Neural progenitor cell (in vitro differentiated cells): Measurements from ENCODE around the gene SETD3. TPM values are rescaled to one million over a fixed set of nuclear protein-coding genes. Genes with fewer than 3 reads are reported as not detected.

Experiments used
- DNase-seq: peaks from one replicate; pipeline ENCODE4 v3.0.0-alpha.2; 2016; ENCODE audit warnings: low spot score
- H2AFZ ChIP-seq: fragments of 200-600 bp; sonication (generic); replicated peaks from 2 replicates; pipeline ENCODE4 v1.6.1; 2016; ENCODE audit warnings: antibody characterized with exemption
- H3F3A ChIP-seq: fragments of 200-600 bp; sonication (generic); 2 replicates; pipeline ENCODE4 v1.6.1; 2016; ENCODE audit warnings: antibody characterized with exemption, low read depth
- H3K27ac ChIP-seq: fragments of 200-600 bp; sonication (generic); 2 replicates; pipeline ENCODE4 v1.5.1; 2016; ENCODE audit warnings: mild to moderate bottlenecking
- H3K27me3 ChIP-seq: fragments of 200-600 bp; sonication (generic); 2 replicates; pipeline ENCODE4 v1.6.1; 2016; ENCODE audit warnings: mild to moderate bottlenecking, moderate library complexity
- H3K36me3 ChIP-seq: fragments of 200-600 bp; sonication (generic); 2 replicates; pipeline ENCODE4 v1.5.1; 2016
- H3K4me1 ChIP-seq: fragments of 200-600 bp; sonication (generic); 2 replicates; pipeline ENCODE4 v1.6.1; 2016; ENCODE audit warnings: mixed run types
- H3K4me2 ChIP-seq: fragments of 200-600 bp; sonication (generic); 2 replicates; pipeline ENCODE4 v1.6.1; 2016
- H3K4me3 ChIP-seq: fragments of 200-600 bp; sonication (generic); 2 replicates; pipeline ENCODE4 v1.5.1; 2016
- H3K79me2 ChIP-seq: fragments of 200-600 bp; sonication (generic); 2 replicates; pipeline ENCODE4 v1.6.1; 2016; ENCODE audit warnings: low read depth
- H3K9ac ChIP-seq: fragments of 200-600 bp; sonication (generic); 2 replicates; pipeline ENCODE4 v1.6.1; 2016
- H3K9me3 ChIP-seq: fragments of 200-600 bp; sonication (generic); 2 replicates; pipeline ENCODE4 v1.5.1; 2016; ENCODE audit warnings: low read depth
- H4K20me1 ChIP-seq: fragments of 200-600 bp; sonication (generic); 2 replicates; pipeline ENCODE4 v1.6.1; 2016; ENCODE audit warnings: low read depth
- H3K27ac Mint-ChIP-seq: 3 replicates; pipeline ENCODE4 v1.8.0; 2021; ENCODE audit warnings: mixed read lengths
- H3K27me3 Mint-ChIP-seq: 2 replicates; pipeline ENCODE4 v1.8.0; 2022; ENCODE audit warnings: low read depth, mild to moderate bottlenecking, inconsistent platforms, moderate library complexity, mixed read lengths; ENCODE audit not compliant: insufficient read depth
- H3K36me3 Mint-ChIP-seq: 3 replicates; pipeline ENCODE4 v1.8.0; 2021; ENCODE audit warnings: mixed read lengths
- H3K4me1 Mint-ChIP-seq: 3 replicates; pipeline ENCODE4 v1.8.0; 2021; ENCODE audit warnings: mixed read lengths
- H3K4me3 Mint-ChIP-seq: 3 replicates; pipeline ENCODE4 v1.8.0; 2021; ENCODE audit warnings: mild to moderate bottlenecking, moderate library complexity, mixed read lengths
- H3K9me3 Mint-ChIP-seq: 3 replicates; pipeline ENCODE4 v1.8.0; 2020; ENCODE audit warnings: mixed read lengths
- EZH2 ChIP-seq: fragments of 200-600 bp; sonication (generic); IDR thresholded peaks from 2 replicates; pipeline ENCODE4 v1.6.1; 2017; ENCODE audit warnings: antibody characterized with exemption, mild to moderate bottlenecking, moderate library complexity
- EZH2phosphoT487 ChIP-seq: fragments of 200-600 bp; sonication (generic); IDR thresholded peaks from 2 replicates; pipeline ENCODE4 v1.6.1; 2017; ENCODE audit warnings: antibody characterized with exemption
- total RNA-seq: library from RNA; depleted of rRNA; stranded (reverse); fragments of >200 nt; gene quantifications from 2 replicates; pipeline ENCODE4 v1.2.3, GENCODE V29; 2015; ENCODE audit warnings: low replicate concordance
- TF ChIP-seq, protein P1 (sequence below): fragments of 200-600 bp; sonication (generic); IDR thresholded peaks from 2 replicates; pipeline ENCODE4 v1.5.1; 2017; ENCODE audit warnings: antibody characterized with exemption, mild to moderate bottlenecking

Gene SETD3
- total RNA-seq, 1 donor from 2014 or later = 68.0 TPM

DNA sequence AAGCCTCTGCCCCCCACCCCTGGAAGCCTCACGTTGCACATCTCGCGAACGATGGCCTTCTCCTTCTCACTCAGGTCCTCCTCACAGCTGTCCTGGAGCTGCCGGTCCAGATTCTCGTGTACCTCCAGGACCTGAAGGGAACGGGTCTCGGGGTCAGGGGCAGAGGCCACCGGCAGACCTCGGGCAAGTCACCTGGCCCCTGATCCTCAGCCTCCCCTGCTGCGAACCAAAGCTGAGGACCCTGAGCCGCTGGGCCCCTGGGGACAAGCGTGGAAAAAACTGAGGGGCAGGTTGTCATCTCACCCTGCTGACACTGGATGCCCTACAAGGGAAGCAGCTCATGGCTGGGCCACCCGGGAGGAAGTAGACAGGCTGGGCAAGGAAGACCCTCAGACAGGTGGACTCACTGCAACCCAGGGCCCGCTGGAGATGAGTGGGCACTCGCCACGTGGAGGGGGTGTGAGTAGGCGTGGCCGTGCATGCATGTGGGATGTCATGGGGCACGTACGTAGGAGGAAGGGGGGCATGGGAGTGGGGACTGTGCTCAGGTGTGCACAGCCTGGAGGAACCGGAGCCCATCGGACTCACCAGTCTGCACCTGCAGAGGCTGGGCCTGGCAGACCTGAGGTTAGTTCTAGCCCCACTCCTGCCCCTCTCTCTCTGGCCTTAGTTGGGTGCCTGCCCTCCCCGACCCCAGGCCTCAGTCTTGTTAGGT, 35.7 kb upstream of the SETD3 start:
- H3K27me3 Mint-ChIP-seq = peaks cover 3% of the 10 kb centered on the region
- Histone ChIP-seq H3K36me3 (no peaks in the 10 kb centered on the region), H3K9ac (no peak overlapping the region), H3K27me3 (no peaks in the 10 kb centered on the region), H3K9me3 (no peaks in the 10 kb centered on the region), H3F3A (peaks cover 4% of the 10 kb centered on the region), H4K20me1 (peaks cover 41% of the 10 kb centered on the region), H3K4me2 (no peak overlapping the region), H3K79me2 (peaks cover 36% of the 10 kb centered on the region), H3K4me3 (no peak overlapping the region), H2AFZ (no peak overlapping the region), H3K27ac (no peak overlapping the region), H3K4me1 (peaks cover 8% of the 10 kb centered on the region)
- TF ChIP-seq EZH2phosphoT487 = no peak
- TF ChIP-seq, protein P1, sequence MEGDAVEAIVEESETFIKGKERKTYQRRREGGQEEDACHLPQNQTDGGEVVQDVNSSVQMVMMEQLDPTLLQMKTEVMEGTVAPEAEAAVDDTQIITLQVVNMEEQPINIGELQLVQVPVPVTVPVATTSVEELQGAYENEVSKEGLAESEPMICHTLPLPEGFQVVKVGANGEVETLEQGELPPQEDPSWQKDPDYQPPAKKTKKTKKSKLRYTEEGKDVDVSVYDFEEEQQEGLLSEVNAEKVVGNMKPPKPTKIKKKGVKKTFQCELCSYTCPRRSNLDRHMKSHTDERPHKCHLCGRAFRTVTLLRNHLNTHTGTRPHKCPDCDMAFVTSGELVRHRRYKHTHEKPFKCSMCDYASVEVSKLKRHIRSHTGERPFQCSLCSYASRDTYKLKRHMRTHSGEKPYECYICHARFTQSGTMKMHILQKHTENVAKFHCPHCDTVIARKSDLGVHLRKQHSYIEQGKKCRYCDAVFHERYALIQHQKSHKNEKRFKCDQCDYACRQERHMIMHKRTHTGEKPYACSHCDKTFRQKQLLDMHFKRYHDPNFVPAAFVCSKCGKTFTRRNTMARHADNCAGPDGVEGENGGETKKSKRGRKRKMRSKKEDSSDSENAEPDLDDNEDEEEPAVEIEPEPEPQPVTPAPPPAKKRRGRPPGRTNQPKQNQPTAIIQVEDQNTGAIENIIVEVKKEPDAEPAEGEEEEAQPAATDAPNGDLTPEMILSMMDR = no peak
- TF ChIP-seq EZH2 = no peak
- peaks cover 14% of the 10 kb centered on the region for H3K4me1 Mint-ChIP-seq
- H3K4me3 Mint-ChIP-seq = no peak overlapping the region
- H3K27ac Mint-ChIP-seq = no peak overlapping the region
- peaks cover 2% of the 10 kb centered on the region for H3K36me3 Mint-ChIP-seq
- no peak for DNase-seq
- H3K9me3 Mint-ChIP-seq = no peaks in the 10 kb centered on the region

DNA sequence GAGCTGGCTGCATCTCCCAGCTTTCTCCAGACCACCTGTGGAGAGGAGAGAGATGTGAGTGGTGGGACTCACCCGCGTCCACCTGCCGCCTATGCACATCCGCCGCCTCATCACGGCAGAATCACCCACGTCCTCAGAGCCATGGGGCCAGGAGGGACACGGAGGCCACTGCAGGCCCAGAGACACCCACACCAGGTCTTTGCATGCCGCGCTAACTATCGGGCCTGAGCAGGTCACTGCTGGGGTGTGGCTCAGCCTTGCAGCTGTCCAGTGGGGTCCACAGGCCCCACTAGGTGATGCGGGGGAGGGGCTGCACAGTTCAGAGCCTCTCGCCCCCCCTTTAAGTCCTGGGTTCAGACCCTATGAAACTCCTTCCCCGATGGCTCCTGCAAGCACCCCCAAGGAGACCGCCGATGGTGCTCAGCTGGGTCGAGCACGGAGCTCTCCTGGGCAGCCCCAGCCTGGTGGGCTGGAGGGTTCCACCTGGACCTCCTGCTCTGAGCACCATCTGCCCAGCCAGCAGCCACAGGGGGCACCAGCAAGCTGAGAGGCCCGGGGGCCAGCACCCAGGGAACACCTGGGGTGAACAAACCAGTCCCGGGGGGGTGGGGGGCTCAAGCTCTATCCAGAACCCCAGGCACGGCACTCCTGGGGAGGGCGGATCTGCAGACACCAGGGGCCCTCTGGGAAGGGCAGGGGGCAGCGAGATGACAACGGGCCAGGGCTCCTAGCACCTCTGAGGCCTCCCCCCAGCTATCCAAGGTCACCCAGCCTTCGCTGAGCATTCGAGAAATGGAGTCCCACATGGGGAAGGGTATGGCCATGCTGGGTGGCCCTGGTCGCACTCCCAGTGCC, 34.9 kb upstream of the SETD3 start:
- Mint-ChIP-seq H3K27me3 (peaks cover 3% of the 10 kb centered on the region), H3K4me3 (no peak overlapping the region), H3K27ac (no peak overlapping the region), H3K9me3 (no peaks in the 10 kb centered on the region), H3K36me3 (peaks cover 2% of the 10 kb centered on the region), H3K4me1 (peaks cover 10% of the 10 kb centered on the region)
- Histone ChIP-seq H3K79me2 (peaks cover 28% of the 10 kb centered on the region), H3K9ac (no peak overlapping the region), H3K4me1 (no peaks in the 10 kb centered on the region), H3K9me3 (no peaks in the 10 kb centered on the region), H3F3A (peaks cover 10% of the 10 kb centered on the region), H3K36me3 (no peaks in the 10 kb centered on the region), H3K27me3 (no peaks in the 10 kb centered on the region), H3K27ac (no peak overlapping the region), H2AFZ (no peak overlapping the region), H3K4me3 (no peak overlapping the region), H4K20me1 (peaks cover 43% of the 10 kb centered on the region), H3K4me2 (no peak overlapping the region)
- no peak for TF ChIP-seq EZH2phosphoT487
- TF ChIP-seq EZH2 = no peak
- TF ChIP-seq, protein P1 = no peak
- DNase-seq = no peak

DNA sequence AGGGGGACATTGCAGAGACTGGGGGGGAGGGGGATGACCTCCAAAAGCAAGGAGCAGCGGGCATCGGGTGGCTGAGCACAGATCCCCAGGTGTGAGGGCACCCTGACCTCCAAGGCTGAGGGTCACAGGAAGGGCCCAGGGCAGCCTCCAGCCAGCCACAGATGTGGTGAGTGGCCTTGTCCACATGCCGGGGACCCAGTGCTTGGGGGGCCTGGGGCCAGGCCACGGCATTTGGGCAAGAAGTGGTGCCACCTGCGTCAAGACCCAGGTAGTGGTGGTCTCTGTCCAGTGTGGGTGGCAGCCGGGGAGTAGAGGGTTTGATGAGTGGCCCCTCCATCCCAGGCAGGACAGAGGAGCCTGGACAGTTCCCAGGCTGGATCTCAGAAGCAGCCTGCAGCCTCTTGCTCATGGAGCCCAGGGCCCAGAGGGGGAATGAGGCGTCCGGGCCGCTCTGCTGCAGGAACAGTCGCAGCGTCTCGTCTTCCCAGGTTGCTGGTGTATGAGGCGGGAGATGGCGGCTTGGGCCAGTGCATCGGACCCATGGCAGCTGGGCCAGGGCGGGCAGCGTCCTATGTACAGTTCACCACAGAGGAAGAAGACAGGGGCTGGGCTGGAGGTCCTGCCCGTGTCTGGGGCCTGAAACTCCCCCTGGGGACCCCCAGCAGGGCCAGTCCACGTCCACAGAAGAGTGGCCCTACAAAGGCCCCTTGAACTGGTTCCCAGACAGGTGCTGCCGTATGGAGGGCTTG, 34.1 kb upstream of the SETD3 start:
- H2AFZ ChIP-seq = no peak overlapping the region
- H3K4me1 ChIP-seq = no peaks in the 10 kb centered on the region
- H3K79me2 ChIP-seq = peaks cover 25% of the 10 kb centered on the region
- no peak overlapping the region for H3K9ac ChIP-seq
- no peak overlapping the region for H3K4me3 Mint-ChIP-seq
- no peak overlapping the region for H3K27ac ChIP-seq
- peaks cover 10% of the 10 kb centered on the region for H3F3A ChIP-seq
- peaks cover 3% of the 10 kb centered on the region for H3K27me3 Mint-ChIP-seq
- H3K4me2 ChIP-seq = no peak overlapping the region
- peaks cover 2% of the 10 kb centered on the region for H3K36me3 Mint-ChIP-seq
- H3K4me3 ChIP-seq = no peak overlapping the region
- H3K9me3 ChIP-seq = no peaks in the 10 kb centered on the region
- TF ChIP-seq EZH2phosphoT487 (no peak), EZH2 (no peak)
- TF ChIP-seq, protein P1 = no peak
- no peaks in the 10 kb centered on the region for H3K27me3 ChIP-seq
- H3K4me1 Mint-ChIP-seq = peaks cover 10% of the 10 kb centered on the region
- H3K9me3 Mint-ChIP-seq = no peaks in the 10 kb centered on the region
- DNase-seq = no peak
- H3K27ac Mint-ChIP-seq = no peak overlapping the region
- H4K20me1 ChIP-seq = peaks cover 45% of the 10 kb centered on the region
- H3K36me3 ChIP-seq = no peaks in the 10 kb centered on the region
